ENCODE results near the gene CCNI2.

DNA sequence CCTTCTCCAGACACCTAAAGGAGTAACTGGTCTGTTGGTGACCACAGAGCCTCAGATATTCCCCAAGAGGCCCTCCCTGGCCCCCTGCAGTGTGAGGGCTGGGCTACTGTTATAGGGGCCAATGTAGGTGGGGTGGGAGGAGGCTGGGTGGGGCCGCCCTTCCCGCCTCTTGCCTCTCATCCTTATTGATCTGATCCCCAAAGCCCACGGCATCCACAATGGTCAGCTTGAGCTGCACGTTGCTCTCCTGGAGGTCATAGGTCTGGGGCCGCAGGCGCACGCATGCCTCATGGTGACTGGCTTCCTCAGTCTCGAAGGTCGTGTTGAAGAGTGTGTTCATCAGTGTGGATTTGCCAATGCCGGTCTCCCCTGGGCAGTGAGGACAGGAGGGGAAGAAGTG lies 16.8 kb downstream of the CCNI2 start:
- TF ChIP-seq, protein P1, sequence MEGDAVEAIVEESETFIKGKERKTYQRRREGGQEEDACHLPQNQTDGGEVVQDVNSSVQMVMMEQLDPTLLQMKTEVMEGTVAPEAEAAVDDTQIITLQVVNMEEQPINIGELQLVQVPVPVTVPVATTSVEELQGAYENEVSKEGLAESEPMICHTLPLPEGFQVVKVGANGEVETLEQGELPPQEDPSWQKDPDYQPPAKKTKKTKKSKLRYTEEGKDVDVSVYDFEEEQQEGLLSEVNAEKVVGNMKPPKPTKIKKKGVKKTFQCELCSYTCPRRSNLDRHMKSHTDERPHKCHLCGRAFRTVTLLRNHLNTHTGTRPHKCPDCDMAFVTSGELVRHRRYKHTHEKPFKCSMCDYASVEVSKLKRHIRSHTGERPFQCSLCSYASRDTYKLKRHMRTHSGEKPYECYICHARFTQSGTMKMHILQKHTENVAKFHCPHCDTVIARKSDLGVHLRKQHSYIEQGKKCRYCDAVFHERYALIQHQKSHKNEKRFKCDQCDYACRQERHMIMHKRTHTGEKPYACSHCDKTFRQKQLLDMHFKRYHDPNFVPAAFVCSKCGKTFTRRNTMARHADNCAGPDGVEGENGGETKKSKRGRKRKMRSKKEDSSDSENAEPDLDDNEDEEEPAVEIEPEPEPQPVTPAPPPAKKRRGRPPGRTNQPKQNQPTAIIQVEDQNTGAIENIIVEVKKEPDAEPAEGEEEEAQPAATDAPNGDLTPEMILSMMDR (IDR thresholded peaks at IDR 0.05), result no peak
- no peak for TF ChIP-seq POLR2A (IDR thresholded peaks at IDR 0.05)
